ENCODE results near the gene GPR82.
"Not testable (repeated sequence)": the region's sequence is repeated elsewhere in the genome, so short reads cannot be mapped to it uniquely, and the experiment has no call there.

The GPR82 gene, protein sequence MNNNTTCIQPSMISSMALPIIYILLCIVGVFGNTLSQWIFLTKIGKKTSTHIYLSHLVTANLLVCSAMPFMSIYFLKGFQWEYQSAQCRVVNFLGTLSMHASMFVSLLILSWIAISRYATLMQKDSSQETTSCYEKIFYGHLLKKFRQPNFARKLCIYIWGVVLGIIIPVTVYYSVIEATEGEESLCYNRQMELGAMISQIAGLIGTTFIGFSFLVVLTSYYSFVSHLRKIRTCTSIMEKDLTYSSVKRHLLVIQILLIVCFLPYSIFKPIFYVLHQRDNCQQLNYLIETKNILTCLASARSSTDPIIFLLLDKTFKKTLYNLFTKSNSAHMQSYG

DNA sequence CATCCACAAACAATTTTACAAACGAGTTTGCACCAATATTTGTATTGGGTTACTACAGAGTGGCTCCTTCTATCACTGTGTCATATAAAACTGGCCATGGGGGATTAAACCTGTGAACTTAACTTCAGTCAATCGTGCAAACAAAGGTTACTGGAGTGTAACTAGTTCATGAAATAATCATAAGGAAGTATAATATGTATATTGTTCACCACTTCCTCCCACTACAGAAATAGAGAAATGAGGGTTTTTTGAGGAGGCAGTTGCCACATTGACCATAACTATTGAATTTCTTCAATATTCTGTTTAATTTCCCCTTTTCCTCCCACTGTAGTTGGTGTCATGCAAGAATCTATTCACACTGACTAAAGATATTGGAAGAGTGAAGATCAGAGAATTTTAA is at the start of gene GPR82:
Gene GPR82 (plus strand): TSS at position 356 of the 400 bp plus-strand sequence. CDS start 2,846 bp downstream, outside the sequence.
- CTCF ChIA-PET: no interaction called here
- DNase-seq (ENCODE audit: low read depth, low spot score): no peak
- POLR2A ChIA-PET: no interaction called here

DNA sequence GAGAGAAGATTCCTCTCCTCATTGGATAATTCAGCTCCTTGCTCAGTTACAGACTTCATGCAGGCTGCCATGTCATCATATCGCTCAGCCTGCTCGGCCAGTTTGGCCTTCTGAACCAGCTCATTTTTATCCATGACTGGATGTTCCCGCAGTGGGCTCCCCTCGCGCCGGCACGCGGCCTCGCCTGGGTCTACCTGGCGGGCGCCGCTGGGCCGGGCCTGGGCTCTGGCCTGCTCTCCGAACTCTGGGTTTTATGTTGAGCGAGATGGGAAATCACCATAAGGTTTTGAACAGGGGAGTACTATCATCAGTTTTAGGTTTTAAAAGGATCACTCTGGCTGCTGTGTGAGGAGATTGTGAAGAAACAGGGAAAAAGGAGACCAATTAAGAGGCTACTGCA is 47.6 kb upstream of the GPR82 start:
- CTCF ChIA-PET; DNase-seq (ENCODE audit: low read depth, low spot score); POLR2A ChIA-PET; H3K4me3 ChIP-seq (ENCODE audit: low read depth, low read length): not testable (repeated sequence)

More for the DNA sequence above, at the start of gene GPR82:
- TF ChIP-seq, protein P1, sequence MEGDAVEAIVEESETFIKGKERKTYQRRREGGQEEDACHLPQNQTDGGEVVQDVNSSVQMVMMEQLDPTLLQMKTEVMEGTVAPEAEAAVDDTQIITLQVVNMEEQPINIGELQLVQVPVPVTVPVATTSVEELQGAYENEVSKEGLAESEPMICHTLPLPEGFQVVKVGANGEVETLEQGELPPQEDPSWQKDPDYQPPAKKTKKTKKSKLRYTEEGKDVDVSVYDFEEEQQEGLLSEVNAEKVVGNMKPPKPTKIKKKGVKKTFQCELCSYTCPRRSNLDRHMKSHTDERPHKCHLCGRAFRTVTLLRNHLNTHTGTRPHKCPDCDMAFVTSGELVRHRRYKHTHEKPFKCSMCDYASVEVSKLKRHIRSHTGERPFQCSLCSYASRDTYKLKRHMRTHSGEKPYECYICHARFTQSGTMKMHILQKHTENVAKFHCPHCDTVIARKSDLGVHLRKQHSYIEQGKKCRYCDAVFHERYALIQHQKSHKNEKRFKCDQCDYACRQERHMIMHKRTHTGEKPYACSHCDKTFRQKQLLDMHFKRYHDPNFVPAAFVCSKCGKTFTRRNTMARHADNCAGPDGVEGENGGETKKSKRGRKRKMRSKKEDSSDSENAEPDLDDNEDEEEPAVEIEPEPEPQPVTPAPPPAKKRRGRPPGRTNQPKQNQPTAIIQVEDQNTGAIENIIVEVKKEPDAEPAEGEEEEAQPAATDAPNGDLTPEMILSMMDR (IDR thresholded peaks at IDR 0.05; ENCODE audit: insufficient read depth, low read length, missing control alignments): no peak
- H3K4me3 ChIP-seq (ENCODE audit: low read depth, low read length): no peak within 1 kb of the TSS

DNA sequence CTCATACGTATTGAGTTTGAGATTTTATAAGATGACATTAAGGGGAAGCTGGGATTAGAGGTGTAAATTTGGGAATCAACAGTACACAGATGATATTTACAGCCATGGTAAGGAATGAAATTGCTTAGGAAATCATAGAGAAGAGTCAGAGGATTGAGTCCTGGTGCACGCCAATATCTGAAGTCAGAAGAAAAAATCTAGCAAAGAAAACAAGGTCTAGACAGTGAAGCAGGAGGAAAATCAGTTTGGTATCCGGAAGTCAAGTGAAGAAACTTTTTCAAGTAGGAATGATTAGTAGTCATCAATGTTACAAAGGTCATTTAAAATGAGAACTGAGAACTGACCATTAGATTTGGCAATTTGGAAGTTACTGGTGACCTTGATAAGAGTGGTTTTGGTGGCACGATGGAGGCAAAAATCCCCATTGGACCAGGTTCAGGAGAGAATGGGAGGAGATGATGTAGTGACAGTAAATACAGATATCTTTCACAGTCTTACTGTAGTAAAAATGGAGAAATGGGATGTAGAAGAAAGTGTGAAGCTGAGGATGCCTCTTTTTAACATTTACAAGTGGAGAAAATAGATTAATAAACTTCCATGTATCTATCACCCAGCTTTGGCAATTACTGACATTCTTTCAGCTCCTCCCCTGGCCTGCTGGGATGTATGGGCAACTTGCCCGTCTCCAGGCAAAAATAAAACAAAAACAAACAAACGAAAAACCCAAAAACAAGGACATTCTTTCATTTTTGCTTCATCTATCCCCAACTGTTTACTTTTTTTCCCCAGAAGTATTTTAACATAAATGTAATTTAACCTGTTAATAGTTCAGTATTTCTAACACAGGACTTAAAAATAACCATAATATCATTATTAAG is 46.6 kb upstream of the GPR82 start:
- ChIA-PET CTCF (no interaction called here), POLR2A (no interaction called here)
- no peak overlapping the region for H3K4me3 ChIP-seq (ENCODE audit: low read depth, low read length)
- DNase-seq (ENCODE audit: low read depth, low spot score): no peak
- TF ChIP-seq, protein P1 (IDR thresholded peaks at IDR 0.05; ENCODE audit: insufficient read depth, low read length, missing control alignments): no peak

DNA sequence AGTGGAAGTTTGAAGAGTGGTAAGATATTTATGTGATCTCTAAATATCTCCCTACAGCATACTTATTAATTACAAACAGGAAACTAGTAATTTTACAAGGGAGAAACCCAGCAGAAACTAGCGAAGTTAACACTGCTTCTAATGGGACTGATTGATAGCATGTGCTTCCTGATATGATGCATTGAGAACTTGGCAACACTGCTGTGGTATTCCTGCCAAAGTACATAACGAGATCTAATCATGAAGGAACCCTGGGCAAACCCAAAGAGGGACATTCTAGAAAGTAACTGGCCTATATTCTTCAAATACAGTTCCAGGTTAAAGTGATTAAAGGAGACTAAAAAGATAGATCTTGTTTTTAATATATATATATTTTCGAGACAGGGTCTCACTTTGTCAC is 39.8 kb upstream of the GPR82 start:
- no peak overlapping the region for H3K4me3 ChIP-seq (ENCODE audit: low read depth, low read length)
- CTCF ChIA-PET: no interaction called here
- TF ChIP-seq, protein P1 (IDR thresholded peaks at IDR 0.05; ENCODE audit: insufficient read depth, low read length, missing control alignments): no peak
- POLR2A ChIA-PET: no interaction called here
- no peak for DNase-seq (ENCODE audit: low read depth, low spot score)

DNA sequence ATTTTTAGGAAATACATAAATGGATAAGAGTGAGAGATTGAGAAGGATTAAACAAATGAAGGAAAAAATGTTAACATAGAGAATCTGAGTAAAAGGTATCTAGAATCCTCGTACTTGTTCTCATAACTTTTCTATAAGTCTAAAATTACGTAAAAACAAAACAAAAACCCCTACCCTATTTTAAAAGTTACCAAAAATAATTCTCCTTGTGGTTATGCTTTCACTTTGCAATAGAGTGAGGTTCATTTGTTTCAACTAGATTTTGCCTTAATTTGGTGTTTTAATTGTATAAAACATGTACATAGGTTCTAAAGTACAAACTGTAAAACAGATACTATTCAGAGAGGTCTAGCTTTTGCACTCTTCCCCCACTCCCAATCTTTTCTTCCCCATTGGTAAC is 39.0 kb upstream of the GPR82 start:
- no peak overlapping the region for H3K4me3 ChIP-seq (ENCODE audit: low read depth, low read length)
- no peak for DNase-seq (ENCODE audit: low read depth, low spot score)
- CTCF ChIA-PET: no interaction called here
- TF ChIP-seq, protein P1 (IDR thresholded peaks at IDR 0.05; ENCODE audit: insufficient read depth, low read length, missing control alignments): no peak
- POLR2A ChIA-PET: no interaction called here

DNA sequence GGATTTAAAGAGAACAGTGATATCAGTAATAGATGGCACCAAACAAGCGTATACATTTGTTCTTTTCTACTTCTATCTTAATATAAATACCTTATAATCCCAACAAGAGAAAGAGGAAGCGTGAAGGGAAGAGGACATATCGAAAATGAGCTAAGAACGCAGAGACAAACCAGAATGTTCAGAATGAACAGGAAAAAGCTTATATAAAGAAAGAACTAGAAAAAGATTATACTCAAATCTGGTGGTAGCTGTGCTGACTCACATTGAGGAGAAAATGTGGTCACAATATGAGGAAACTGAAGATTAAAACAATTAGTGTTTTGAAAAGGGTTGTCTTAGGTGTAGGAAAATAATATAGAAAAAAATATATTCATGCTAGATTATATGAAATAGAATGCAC is 37.2 kb upstream of the GPR82 start:
- ChIA-PET CTCF (no interaction called here), POLR2A (no interaction called here)
- DNase-seq (ENCODE audit: low read depth, low spot score): no peak
- TF ChIP-seq, protein P1 (IDR thresholded peaks at IDR 0.05; ENCODE audit: insufficient read depth, low read length, missing control alignments): no peak
- no peak overlapping the region for H3K4me3 ChIP-seq (ENCODE audit: low read depth, low read length)
